Myocyte (in vitro differentiated cells): ENCODE measurements around the gene INPP5A. TPM values are rescaled to one million over a fixed set of nuclear protein-coding genes. Genes with fewer than 3 reads are reported as not detected.

Experiments used
- DNase-seq: peaks from one replicate; pipeline ENCODE4 v3.0.0-alpha.2; 2012; ENCODE audit warnings: low read depth
- total RNA-seq: library from RNA; depleted of rRNA; stranded (reverse); fragments of >200 nt; gene quantifications from 2 replicates; pipeline ENCODE4 v1.2.3, GENCODE V29; 2014

The INPP5A gene
- total RNA-seq, 1 donor from 2014 or later: 48.6 TPM

- no peak for DNase-seq
Observed at GRCh38 chr10:132714096-132714985, 176.8 kb downstream of the INPP5A start.

GRCh38 chr10:132714986-132715775, 177.6 kb downstream of the INPP5A start:
- no peak for DNase-seq

- DNase-seq: no peak
Observed at GRCh38 chr10:132715776-132716680, 178.4 kb downstream of the INPP5A start.

- DNase-seq: no peak
Observed at GRCh38 chr10:132716691-132717490, 179.3 kb downstream of the INPP5A start.

GRCh38 chr10:132721725-132722124, 184.1 kb downstream of the INPP5A start:
- DNase-seq: peak; percentile 22

GRCh38 chr10:132722394-132723329, 185.1 kb downstream of the INPP5A start:
- no peak for DNase-seq

GRCh38 chr10:132723330-132723970, 185.9 kb downstream of the INPP5A start:
- no peak for DNase-seq

GRCh38 chr10:132724446-132724845, 186.9 kb downstream of the INPP5A start:
- DNase-seq: peak; percentile 91

GRCh38 chr10:132725202-132725601, 187.6 kb downstream of the INPP5A start:
- no peak for DNase-seq

GRCh38 chr10:132726194-132726593, 188.6 kb downstream of the INPP5A start:
- DNase-seq: no peak

GRCh38 chr10:132726951-132727350, 189.4 kb downstream of the INPP5A start:
- DNase-seq: no peak

GRCh38 chr10:132727411-132727810, 189.8 kb downstream of the INPP5A start:
- DNase-seq: no peak

GRCh38 chr10:132728321-132728720, 190.7 kb downstream of the INPP5A start:
- DNase-seq: no peak

GRCh38 chr10:132728741-132729140, 191.2 kb downstream of the INPP5A start:
- peak; percentile 34 for DNase-seq

- no peak for DNase-seq
Observed at GRCh38 chr10:132729810-132730572, 192.4 kb downstream of the INPP5A start.

GRCh38 chr10:132730573-132730953, 193.0 kb downstream of the INPP5A start:
- DNase-seq: no peak

- no peak for DNase-seq
Observed at GRCh38 chr10:132732518-132732917, 194.9 kb downstream of the INPP5A start.

GRCh38 chr10:132733926-132734325, 196.3 kb downstream of the INPP5A start:
- DNase-seq: no peak
